HG03432 (cell line): Measurements from ENCODE around the gene GNLY.

ENCODE experiments used
- ATAC-seq: cut with Tn5 transposase; IDR thresholded peaks from one replicate; pipeline ENCODE4 v1.9.1; 2021; ENCODE audit warnings: mild to moderate bottlenecking, moderate library complexity; ENCODE audit not compliant: unreplicated experiment

The GNLY gene

GRCh38 chr2:85741211-85741832 lies 47.2 kb downstream of the GNLY start:
- no peak for ATAC-seq

- no peak for ATAC-seq
Measured at GRCh38 chr2:85741833-85742455, 47.8 kb downstream of the GNLY start.

GRCh38 chr2:85743304-85743978 lies 49.3 kb downstream of the GNLY start:
- ATAC-seq: no peak

DNA sequence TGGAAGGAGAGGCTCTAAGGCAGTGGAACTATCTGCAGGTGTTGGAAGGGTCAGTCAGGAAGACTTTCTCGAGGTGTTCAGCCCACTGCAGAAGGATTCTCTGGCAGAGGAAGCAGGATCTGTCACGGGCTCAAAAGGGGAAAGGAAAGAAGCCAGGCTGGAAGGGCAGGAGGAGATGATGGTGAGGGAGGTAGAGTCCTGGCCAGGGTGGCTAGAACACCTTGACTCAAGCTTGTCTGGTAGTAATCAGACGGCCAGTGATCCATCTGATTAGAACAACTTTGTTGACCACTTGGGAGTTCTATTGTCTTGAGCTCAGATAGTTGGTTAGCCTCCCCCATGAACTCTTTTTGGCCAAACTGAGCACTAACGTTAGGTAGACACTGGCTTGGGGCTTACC lies 49.9 kb downstream of the GNLY start:
- ATAC-seq: no peak

- no peak for ATAC-seq
Measured at GRCh38 chr2:85744741-85745601, 50.8 kb downstream of the GNLY start.

DNA sequence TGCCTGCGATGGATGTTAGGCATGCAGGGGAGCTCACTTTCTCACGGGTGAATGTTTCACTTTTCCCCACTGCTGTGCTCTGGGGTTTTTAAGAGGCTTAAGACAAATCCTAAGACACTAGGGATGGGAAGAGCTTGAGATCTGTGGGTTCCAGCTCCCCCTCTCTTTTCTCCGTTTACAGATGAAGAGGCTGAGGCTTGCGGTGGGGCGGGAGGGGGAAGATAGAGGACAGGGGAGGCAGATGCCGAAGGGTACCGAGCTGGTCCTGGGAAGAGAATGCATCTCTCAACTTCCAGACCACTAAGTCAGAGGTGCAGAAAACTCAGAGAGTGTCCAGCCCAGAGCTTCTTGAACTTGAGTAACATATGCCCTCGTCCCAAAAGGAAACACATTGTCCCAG lies 51.5 kb downstream of the GNLY start:
- ATAC-seq: no peak

DNA sequence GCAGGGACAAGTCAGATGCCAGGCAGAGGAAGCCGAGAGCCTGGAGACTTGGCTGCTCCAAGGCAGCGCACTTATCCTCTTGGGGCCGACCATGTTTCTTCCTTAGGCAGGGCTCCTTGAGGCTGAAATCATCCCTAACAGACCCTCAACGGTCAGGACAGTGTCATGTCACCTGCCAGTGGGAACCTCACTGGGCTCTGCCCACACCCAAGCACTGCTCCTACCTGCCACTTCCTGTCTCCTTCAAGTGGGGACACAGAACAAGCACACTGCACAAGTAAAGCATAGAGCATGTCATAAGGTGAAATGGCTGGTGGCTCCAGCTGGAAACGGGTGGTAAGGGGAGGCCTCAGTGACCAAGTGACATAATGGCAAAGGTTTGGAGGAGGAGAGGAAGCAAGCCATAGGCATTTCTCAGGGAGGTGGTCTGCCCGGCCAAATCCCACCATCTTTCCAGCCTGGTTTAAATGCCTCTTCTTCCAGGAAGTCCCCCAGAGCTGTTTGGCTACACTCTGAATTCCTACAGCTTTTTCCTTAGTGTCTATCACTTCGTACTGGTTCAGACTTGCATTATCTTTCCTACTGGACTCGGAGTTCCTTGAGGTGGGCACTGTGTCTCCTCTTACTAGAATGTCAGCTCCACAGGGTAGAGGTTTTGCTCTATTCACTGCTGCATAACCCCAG lies 52.3 kb downstream of the GNLY start:
- no peak for ATAC-seq

GRCh38 chr2:85747441-85747840 lies 53.3 kb downstream of the GNLY start:
- no peak for ATAC-seq

GRCh38 chr2:85748039-85748734 lies 54.0 kb downstream of the GNLY start:
- ATAC-seq: peak; percentile 72
